HG03342 (cell line): ENCODE data around the gene RHBDL3.
"Not testable (repeated sequence)": the region's sequence is repeated elsewhere in the genome, so short reads cannot be mapped to it uniquely, and the experiment has no call there.

ENCODE experiments used
- ATAC-seq: cut with Tn5 transposase; IDR thresholded peaks from one replicate; pipeline ENCODE4 v1.9.1; 2021; ENCODE audit warnings: mild to moderate bottlenecking, moderate library complexity; ENCODE audit not compliant: unreplicated experiment

RHBDL3 gene, protein sequence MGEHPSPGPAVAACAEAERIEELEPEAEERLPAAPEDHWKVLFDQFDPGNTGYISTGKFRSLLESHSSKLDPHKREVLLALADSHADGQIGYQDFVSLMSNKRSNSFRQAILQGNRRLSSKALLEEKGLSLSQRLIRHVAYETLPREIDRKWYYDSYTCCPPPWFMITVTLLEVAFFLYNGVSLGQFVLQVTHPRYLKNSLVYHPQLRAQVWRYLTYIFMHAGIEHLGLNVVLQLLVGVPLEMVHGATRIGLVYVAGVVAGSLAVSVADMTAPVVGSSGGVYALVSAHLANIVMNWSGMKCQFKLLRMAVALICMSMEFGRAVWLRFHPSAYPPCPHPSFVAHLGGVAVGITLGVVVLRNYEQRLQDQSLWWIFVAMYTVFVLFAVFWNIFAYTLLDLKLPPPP

GRCh38 chr17:32265192-32265923 lies at the start of gene RHBDL3:
Gene RHBDL3 (plus strand): TSS chr17:32265832. CDS start chr17:32266190, 358 bp downstream.
- no peak for ATAC-seq

DNA sequence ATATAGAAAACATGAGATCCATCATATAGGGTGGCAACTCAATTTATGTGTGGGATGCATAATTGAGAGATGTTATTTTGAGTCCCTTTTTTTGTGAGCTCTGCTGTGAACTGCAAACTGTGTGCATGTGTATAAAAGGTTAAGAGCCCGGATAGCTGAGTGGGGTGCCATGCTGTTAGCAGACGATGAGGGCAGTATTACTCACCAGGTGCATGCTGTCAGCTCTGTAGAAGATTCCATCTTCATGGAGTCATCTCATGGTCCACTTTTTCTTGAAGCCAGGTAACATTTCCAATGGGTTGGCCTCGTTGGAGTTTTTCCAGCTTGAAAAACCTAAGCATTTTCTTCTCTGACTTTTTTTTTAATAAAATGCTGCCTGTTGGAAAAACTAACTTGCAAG lies 43.0 kb upstream of the RHBDL3 start:
- no peak for ATAC-seq

- no peak for ATAC-seq
Observed at GRCh38 chr17:32223703-32224102, 41.9 kb upstream of the RHBDL3 start.

DNA sequence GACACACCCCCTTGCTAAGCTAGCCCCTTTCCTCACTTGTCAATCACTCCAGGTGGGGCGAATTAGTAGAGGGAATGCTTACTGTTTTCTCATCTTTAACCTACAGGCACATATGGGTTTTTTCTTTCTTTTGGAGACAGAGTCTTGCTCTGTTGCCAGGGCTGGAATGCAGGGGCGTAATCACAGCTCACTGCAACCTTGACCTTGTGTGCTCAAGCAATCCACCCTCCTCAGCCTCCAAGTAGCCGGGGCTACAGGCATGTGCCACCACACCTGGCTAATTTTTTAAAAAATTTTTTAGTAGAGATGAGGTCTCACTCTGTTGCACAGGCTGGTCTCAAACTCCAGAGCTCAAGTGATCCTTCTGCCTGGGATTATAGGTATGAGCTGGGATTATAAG lies 38.7 kb upstream of the RHBDL3 start:
- ATAC-seq: no peak

GRCh38 chr17:32227910-32228309 lies 37.7 kb upstream of the RHBDL3 start:
- no peak for ATAC-seq

GRCh38 chr17:32235588-32235987 lies 30.0 kb upstream of the RHBDL3 start:
- no peak for ATAC-seq

GRCh38 chr17:32239456-32239855 lies 26.2 kb upstream of the RHBDL3 start:
- no peak for ATAC-seq

DNA sequence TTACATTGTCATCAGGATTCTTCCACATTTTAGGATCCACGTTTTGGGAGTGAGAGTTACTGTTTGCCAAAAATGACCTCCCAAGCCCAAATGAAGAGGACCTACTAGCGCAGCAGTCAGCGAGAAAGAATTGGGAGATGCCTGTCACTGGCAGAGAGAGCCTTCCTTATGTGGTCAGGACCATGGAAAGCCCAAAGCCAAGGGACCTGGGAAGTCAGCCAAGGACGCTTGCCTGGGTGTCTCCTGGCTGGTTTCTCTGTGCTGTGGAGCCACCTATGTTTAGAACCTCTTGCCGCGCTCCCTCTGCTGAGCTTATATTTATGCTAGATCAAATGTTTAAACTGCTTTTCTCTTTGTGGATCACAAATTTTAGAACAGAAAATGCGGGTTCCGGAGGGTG lies 24.9 kb upstream of the RHBDL3 start:
- no peak for ATAC-seq

DNA sequence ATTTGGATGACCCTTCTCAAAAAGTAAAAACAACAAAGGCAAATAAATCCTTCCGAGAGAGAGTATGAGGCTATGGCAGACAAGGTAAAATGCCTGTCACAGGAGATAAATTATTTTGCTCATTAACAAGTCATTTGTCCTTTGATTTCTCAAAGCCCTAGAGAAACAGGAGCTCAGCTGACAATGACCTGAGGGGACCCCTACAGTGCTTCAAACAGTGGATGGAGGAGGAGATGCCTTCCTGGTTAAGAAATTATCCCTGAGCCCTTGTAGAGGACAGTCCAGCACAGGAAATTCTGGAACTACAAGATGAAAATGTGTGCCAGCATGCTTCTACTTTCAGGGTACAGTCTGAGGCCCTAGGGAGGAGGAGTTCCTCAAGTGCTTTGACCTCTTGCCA lies 24.0 kb upstream of the RHBDL3 start:
- no peak for ATAC-seq

DNA sequence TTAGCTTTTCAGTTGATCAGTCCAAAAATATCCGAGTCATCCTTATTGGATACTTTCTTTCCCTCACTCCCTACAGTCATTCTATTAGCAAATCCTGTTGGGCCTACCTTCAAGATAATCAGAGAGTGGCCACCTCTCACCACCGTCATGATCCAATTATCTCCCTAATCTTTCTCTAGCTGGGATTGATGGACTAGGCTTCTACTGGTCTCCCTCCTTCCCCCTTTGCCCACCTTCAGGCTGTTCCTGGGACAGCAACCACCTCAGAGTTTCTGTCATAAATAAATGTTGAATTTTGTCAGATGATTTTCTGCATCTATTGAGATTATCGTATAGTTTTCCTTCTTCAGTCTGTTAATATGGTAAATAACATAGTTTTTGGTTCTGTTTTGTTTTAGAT lies 16.2 kb upstream of the RHBDL3 start:
- ATAC-seq: no peak

- ATAC-seq: no peak
Observed at GRCh38 chr17:32253117-32253611, 12.5 kb upstream of the RHBDL3 start.

DNA sequence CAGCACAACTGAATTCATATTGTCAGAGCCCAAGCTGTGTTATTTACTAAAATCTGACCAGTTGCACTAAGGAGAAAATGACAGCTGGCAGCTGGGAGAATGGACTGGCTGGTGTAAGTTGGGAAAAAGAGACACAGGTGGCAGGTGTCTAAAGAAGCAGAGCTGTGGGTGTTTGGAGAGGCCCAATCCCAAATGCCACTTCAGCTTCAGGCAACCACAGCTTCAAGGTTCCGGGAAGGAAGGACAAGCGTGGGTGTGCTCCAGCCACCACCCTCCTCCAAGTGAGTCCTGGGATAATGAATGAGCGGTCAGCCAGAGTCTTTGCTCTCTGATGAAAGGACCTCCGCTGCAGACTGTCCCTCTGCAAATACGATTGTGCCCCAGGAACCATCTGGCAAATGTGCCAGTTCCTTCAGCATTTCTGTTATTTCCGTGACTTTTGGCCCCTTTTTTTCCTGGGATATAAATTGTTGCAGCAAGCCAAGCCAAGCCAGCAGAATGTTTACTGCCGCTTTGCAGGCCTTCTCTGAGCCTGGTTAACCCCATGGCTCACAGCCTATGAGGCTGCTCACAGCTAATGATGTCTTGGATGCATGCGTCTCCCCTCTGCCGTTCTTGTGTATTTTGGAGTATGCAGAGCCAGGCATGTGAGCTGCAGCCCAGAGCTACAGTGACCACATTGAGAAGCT lies 9.5 kb upstream of the RHBDL3 start:
- no peak for ATAC-seq

DNA sequence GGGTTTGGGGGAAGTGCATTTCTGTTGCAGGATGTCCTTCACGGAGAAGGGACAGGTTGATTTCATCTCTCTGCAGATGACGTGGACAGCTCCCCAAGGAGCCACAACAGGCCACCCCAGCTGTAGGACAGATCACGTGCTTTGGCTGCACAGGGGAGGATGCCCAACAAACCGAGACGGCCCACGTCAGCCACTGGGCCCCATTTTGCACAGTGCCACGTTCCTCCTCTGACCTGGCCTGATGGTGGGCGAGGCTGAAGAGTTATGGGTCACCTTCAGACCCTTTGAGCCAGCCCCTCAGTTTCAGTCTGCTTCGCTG lies 9.0 kb upstream of the RHBDL3 start:
- ATAC-seq: no peak

GRCh38 chr17:32258383-32259140 lies 7.1 kb upstream of the RHBDL3 start:
- no peak for ATAC-seq

DNA sequence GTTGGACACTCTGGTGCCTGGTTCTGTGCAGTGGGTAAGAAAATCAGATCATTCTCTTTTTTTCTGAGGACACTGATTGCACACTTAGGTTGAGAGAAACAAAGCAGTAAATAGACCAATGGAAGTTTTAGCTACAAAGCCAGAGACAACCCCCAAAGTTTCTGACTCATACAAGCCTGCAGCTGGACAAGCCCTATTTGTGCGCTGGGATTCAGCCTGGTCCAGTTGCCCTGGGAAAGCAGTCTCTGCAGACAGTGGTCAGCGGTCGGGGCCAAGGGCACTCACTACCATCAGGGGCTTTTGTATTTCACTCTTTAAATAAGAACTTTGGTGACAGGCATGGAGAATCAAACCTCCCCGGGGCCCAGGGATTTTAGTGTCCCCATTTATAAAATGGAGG lies 6.0 kb upstream of the RHBDL3 start:
- ATAC-seq: no peak

DNA sequence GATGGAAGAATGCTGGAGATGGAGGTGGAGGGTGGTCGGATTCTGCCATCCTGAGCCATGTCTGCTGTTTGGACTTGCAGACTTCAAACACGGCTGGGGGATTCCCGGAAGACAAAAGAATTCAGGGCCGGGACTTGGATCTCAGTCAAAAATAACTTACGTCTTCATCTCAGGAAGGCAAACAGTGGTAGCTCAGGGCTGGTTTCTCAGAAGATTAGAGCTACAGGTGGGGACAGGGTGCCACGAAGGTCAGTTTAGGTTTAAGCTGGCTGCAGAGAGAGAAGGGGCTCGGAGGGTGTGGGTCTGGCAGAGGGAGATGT lies 4.3 kb upstream of the RHBDL3 start:
- ATAC-seq: no peak

- no peak for ATAC-seq
Observed at GRCh38 chr17:32261936-32262510, 3.6 kb upstream of the RHBDL3 start.

GRCh38 chr17:32263515-32263914 lies 2.1 kb upstream of the RHBDL3 start:
- not testable (repeated sequence) for ATAC-seq

DNA sequence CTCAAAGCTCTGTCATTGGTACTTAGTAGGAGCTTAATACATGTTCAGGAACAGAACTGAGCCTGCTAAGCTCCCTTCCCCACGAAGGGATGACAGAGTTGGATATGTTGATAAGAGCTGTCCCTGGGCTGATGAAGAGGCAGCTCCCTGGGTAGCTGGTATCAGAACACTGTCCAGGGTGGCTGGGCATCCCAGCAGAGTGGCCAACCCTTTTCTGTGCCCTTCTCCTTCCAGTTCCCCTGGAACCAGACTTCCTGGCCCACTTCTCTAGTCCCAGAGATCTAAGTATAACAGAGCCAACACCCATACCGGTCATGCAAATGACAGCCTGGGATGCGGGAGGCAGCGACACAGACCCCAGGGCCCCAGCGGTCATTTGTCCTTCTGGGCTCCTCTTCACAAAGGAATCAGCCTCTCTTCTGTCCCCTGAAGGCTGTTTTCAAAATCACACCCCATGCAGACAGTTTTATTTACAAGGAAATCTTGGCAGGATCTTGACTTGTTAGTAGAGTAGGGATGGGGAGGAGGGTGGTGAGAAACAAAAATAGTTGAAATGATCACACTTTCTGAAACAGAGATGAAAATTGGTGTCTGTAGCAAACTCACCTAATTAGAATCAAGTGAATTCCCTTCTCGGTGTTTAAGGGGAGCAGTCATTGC lies 1.4 kb upstream of the RHBDL3 start:
- ATAC-seq: no peak

DNA sequence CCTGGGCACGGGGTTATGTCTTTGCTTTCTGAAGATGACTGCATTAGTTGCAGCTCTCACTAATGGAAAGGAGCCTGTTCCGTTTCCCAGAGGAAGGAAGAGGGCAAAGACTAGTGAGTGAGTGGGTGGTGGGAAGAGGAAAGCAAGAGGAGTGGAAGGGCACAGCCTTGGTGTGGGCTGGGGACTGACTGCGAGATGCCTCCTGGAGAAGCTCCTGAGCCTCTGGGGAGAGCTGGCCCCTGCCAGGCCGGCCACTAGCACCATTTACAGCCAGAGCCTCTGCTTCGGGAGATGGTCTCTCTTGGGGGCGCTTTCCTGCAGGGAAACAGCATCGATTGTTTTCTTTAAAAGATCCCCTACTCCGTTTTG lies 825 bp upstream of the RHBDL3 start:
- ATAC-seq: no peak

DNA sequence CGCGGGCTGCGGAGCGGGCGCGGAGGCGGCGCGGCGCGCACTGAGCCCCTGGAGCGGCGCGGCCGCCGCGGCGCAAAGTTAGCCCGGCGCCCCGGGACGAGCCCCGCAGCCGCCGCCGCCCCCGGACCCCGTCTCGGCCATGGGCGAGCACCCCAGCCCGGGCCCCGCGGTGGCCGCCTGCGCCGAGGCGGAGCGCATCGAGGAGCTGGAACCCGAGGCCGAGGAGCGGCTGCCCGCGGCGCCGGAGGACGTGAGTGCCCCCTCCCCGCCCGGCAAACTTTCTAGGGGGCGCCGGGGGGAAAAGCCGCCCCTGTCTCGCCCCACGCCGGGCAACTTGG lies 388 bp downstream of the RHBDL3 start:
- ATAC-seq: no peak
